Measurements from ENCODE around the gene ELF4.
A peak's percentile ranks its signal among the peaks of the same experiment; 100 is the strongest.

Gene ELF4

DNA sequence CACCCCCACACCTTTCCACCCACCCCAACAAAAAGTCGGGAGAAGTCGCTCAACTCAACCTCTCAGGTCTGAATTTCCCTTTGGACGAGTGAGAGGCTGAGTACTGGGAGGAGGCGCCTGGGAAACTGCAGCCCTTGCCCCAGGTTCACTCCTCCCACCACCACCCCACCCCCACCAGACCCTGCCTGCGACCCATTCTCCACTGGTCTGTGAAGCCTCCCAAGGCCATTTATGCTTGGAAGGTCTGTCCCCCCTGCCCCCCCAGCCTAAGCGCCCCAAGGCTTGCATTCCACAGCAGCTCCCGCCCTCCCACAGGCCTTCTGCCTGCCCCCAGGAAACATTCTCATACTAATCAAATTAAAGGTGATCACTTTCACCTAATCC is 27.2 kb downstream of the ELF4 start:
- no peak for DNase-seq

DNA sequence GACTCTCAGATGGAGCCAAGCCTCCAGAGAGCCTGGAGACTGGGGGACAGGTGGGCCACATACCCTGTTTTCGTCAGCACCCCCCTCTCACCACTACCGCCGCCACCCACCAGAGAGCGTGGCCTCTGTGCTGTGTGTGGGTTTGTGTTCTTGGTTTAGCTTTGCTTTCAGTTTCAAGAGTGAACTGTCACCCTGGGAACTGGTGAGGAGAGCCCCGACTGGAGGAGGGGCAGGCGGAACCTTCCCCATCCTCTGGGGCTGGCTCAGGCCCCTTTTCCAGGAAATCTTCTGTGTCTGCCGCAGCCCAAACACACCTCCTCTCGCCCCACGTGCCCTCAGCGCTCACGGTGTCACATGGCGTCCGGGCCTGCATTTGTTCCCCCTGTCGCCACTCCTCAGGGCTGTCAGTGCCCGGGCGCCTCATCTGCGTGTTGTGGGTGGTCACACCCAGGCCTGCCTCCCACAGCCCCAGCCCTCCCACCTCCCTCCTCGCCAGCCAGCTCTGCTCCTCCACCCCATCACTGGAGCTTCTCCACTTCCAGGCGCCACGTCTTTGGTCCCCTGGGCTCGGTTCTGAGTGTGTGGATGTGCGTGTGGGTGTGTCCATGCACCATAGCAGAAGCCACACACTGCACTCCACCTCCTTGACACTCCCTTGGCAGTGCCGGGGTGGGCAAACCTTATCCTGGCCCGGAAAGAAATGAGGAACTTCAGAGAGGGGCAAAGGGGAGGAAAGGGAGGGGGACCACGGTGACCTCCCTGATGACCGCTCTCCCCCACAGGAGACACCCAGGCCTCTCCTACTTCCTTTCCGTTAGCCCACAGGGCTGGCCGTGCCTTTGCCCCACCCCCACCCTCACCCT is 27.8 kb downstream of the ELF4 start:
- no peak for DNase-seq

DNA sequence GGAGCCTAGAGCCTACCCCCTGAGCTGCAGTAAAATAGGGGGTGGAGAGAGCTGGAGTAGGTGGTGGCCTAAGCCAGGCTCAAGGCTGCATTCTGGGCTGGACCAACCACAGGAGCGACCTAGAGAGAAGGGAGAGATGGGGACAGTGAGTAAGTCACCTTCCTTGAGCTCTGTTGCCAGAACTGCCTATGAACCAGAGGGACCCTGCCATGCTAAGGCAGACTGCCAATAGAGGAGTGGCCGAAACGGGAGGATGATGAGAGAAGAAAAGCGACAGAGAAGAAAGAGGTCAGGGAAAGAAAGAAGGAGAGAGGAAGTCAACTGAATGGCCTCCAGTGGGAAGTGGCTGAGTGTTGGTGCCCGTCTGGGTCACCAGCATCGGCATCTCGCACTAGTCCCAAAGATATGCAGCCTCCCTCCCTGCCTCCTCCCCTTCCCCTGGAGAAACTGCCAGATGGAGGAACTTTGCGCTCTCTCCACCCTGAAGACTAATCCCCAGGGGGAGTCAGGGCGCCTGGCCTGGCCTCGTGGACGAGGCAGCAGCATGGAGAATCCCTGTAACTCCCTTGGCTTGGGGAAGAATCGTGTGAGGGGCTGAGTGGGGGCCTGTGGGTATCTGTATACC is 28.8 kb downstream of the ELF4 start:
- DNase-seq, result no peak

DNA sequence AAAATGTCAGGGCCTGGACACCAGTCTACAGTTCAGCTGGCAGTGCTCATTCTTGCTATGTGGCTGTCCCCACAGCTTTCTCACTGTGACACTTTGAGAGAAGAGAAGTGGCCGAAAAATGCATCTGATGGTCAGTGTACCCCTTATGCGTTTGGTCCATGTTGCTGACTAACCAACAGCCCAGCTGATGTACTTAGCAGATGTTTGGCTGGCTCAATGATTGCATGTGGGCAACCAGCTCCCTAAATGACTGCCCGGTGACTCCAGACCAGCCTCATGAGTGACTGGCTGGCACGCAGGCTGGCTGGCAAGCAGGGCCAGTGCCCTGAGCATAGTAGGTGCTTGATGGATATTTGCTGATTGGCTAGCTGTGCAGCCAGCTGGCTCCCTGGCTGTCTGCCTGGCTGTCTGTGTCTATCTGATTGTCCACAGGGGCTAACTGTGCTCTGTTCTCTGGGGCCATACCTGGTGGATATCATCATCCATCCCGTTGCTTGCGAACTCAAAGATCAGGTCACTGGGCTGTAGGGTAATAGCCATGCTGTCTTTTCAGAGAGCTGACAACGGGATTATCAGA is 29.4 kb downstream of the ELF4 start:
- DNase-seq, result no peak

DNA sequence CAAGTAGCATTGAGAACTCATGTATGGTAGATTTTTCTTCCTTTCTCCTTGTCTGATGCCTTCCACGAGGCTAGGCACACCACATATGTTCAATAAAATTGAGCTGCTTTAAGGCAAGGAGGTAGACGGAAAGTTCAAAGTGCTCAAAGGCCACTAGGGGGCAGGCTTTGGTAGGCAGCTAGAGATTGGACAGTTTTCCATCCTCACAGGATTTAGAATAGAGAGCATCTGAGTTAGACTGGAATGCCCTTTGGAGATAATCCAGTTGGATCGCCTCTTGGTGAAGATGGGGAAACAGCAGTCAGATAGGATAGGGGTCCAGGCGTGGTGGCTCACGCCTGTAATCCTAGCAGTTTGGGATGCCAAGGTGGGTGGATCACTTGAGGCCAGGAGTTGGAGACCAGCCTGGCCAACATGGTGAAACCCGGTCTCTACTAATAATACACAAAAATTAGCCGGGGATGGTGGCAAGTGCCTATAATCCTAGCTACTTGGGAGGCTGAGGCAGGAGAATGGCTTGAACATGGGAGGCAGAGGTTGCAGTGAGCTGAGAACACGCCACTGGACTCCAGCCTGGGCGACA is 30.4 kb downstream of the ELF4 start:
- DNase-seq, result peak; percentile 23

DNA sequence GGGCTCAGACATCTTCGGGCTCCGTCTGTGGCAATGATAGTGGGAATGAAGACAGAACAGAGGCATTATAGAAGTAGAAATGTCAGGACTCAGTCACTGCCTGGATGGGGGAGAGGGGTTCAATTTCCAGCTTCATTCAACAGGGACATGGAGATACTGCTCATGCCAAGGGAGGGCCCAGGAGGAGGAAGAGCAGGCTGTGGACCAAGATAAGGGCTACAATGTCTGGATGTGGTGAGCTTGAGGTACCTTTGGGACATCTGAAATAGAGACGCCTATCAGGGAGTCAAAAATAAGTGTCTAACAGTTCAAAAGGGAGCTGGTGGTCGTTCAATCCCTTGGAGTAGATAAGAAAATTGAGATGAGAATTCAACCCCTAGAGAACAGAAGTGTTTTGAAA is 34.5 kb downstream of the ELF4 start:
- DNase-seq, result no peak

DNA sequence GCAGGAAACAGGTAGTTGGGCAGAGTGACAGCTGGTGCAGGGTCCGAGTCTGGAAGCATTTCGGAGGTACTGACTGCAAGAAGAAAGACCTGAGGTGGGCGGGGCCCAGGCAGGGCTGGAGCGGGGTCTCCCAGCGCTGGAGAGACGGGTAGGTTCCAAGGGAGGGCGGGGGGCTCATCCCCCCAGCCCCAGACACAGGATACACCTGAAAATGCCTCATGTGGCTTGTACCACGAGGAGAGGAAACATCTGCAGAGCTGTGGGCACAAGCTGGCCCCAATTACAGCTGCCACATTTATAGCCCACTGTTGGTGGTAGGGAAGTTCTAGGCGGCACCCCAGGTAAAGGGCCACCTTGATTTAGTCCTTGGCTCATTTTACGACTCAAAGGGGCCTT is 38.0 kb downstream of the ELF4 start:
- no peak for DNase-seq

DNA sequence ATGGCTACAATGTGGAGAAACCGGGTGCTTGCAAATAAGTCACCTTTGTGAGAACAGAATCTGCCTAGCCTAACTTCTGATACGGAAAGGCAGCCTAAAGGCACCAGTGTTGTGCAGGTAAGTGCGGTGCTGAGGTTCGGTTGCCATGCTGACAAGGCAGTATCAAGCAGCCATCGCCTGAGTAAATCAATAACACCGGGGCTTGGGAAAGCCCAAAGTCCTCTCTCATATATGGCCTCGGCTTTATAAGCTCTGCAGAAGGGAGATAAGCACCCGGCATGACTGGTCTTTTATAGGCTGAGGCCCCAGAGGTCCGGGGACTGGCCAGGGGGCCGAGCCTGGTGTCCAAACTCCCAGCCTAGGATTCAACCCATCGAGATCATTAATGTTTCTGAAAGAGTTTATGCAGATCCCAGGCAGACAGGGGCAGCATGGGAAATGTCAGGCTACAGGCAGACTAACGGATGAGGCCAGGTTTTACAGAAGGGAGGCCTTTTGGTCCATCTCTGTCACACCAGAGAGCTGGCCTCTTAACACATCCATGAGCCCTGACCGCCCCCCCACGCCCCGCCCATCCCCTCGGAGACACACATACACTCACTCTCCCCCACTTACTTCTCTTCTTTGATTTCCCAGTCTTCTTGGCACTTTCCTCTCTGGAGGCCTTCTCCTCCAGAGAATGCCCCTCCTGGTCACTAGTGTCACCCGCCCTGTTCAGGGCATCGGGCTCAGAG is 38.5 kb downstream of the ELF4 start:
- no peak for DNase-seq

DNA sequence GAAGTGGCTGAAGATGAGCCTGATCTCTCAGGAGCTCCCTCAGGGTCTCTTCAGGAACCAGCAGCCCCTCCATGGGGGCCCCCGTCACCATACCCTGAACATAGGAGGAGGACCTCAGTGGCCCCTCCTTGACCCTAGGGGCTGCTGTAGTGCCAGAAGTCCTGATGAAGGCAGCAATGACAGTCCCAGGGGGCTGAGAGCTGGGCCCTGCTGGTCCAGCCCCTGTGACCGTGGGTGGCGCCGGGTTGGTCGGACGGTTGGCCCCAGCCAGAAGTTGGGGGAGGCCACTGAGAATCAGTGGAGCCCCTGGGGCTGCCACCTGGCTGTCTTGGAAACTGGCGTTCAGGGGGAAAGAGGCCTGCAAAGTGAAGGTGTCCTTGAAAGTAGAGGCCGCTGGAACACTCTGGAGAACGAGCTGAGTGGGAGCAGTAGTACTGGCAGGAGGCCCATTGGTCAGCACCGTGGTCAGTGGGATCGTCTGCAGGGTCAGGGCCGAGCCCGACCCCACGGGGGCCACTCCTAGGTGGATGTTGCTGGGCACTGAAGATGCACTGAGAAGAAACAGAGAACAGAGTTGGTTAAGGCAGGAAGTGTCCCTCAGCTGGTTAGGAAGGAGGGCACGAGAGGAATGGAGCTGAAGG is 43.2 kb downstream of the ELF4 start:
- DNase-seq, result no peak

DNA sequence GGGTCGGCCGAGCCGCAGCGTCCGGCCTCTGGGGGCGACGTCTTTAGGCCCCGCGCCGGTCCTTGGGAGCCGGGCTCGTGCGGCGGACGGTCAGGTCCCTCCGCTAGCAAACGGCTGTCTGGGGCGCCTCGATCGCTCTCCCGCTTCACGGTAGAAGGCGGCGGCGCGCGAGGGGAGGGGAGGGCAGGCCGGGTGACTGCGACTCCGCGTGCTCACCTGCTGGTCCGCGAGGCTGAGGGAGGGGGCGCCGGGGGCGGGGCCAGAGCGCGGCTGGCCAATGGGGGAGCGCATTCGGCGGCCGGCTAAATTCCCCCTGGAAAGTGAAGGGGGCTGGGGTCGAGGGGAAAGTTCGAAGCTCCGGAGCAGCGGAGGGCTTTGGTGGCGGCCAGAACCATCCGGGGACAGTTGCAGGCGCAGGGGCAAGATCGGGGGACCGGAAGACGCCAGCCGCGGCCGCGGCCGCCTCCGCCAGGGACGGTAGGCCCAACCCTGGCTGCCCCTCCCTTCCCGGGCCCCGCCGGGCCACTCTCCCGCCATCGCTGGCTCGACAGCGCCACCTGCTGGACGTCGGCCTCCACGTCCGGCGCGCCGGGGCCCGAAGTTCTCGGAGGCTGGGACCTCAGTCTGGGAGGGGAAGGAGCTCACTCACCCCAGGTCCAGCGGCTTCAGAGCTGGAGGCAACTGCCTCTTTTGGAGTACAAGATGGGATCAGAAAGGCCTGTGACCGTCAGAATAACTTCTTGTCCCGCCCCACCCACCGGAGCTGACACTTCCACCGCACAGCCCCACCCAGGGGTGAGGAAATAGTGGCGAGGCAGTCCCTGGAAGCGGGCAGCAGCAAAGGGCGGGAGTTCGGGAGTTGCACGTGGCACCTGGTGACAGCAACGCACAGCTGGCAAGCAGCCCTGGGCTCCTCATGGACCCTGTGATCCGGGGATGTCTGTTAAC is 49.9 kb downstream of the ELF4 start:
- peak; percentile 48 for DNase-seq

DNA sequence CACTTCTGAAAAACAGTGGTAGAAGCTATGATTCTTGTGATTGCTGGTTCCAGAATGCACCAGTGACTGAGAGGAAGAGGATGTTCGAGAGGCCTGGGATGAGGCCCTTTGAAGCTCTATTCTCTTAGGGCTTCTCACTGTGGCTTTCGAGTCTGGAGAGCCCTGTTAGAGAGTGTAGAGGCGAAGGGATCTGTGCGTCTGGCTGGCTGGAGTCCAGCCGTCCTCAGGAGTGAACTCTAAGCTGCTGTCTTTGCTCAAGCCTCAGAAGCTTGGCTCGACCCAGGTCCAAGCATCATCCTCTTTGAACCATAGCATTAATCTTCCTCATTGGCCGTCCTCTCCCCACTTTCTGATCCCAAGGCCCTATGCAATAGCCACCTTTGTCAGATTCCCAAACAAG is 51.6 kb downstream of the ELF4 start:
- DNase-seq, result no peak

DNA sequence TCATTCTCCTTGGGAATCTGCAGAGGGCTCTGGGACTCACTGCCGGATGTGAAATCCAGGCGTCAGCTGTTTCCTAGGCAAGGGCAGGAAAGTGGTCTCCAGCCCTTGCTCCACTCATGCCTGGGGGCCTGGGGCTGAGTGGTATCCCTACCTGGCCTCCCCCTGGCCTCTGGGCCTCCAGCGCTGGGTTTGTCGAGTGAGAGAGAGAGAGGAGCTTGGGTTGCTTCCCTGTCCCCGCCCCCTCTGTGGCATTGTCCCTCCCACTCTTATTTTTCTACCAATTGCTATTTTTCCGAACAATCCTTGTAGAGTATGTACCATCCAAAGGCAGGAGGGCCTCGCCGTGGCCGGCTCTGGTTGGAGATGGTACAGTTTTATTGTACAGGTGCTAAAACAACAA is 53.1 kb downstream of the ELF4 start:
- no peak for DNase-seq

DNA sequence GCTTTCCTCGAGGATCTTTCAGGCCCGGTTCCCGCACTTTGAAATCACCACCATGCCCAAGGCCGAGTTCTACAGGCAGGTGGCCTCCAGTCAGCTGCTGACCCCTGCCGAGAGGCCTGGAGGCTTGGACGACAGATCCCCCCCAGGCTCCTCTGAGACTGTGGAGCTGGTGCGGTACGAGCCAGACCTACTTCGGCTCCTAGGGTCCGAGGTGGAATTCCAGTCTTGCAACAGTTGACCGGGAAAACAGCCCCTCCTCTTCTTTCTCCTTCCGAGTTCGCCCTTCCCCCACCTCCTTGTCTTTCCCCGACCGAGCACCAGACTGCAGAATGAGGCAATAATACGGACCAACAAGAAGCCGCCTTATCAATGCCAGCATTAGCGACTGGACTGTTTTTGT is 54.4 kb downstream of the ELF4 start:
- no peak for DNase-seq

DNA sequence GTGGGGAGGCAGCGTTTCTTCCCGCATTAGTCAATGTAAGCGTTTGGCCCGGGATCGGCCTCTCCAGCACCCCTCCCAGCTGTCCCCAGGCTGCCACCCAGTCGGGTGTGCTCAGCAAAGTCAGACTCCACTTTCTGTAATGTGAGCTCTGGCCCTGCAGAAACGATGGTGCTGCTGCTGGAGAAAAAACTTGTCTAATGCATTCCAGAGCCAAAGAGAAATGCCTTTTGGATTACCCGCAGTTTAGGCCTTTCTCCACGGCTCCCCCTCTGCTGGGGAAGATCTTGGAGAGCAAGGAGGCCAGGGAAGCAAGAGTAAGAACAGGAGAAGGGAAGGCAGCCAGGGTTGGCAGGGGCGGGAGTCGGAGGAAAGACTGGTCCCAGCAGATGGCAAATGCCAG is 55.2 kb downstream of the ELF4 start:
- DNase-seq, result no peak

DNA sequence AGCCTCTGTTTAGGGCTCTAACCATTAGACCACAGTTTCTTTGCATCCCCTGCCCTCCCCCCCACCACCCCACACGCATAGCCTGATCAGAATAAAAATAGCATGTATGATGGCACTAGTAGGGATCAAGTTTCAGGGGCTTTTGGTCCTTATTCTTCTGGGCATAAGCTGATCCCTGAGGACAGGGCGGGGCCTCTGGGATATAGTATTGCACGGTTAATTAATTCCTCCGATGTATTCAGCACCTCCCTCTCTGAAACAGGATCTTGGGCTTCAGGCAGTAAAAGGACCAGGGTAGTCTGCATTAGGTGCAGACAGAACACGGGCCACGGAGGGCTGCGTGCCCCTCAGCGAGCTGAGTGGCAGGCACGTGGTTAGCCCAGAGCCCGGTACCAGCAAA is 57.1 kb downstream of the ELF4 start:
- no peak for DNase-seq

DNA sequence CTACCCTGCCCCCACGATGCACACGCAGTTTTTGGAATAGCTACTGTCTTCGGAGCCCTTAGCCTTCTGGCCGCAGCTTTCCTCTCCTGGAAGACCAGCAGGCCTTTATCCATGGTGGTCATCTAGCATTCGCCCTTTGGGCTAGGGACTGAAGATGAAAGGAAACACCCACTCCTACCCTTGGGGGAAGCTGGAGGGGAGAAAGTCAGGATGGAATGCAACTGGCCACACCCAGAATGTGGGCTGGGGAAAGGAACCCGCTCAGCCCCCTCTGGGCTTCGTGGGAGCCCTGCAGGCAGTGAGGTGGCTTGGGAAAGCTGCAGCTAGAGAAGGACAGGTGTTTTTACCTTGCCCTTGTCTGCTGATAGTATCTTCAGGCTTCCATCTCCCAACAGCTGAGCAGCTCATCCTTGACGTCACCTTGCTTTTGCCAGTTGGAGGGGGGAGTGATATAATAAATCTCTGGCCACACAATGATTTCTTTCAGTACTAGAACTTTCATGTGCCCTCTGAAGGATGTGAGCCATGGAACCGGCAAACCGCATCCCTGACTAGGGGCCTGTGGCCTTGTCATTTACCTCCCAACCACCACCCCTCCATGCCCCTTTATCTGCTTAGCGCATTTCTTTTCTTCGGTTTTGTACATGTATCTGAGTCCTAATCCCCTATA is 59.0 kb downstream of the ELF4 start:
- no peak for DNase-seq

DNA sequence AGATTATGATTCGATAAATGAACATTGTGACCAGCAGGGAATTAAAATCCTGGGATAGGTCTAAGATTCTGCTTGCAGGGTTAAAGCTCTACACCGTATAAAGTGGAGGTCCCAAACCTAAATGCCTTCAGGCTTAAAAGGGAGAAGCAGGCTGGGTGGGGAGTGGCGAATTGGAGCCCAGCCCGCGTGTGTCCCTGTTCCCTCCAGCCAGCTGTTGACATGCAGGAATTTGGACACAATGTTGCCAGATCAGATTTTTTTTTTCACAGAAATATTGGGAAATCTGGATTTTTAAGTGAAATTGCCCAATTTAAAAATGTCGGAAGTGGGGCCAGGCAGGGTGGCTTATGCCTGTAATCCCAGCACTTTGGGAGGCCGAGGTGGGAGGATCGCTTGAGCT is 60.5 kb downstream of the ELF4 start:
- no peak for DNase-seq

DNA sequence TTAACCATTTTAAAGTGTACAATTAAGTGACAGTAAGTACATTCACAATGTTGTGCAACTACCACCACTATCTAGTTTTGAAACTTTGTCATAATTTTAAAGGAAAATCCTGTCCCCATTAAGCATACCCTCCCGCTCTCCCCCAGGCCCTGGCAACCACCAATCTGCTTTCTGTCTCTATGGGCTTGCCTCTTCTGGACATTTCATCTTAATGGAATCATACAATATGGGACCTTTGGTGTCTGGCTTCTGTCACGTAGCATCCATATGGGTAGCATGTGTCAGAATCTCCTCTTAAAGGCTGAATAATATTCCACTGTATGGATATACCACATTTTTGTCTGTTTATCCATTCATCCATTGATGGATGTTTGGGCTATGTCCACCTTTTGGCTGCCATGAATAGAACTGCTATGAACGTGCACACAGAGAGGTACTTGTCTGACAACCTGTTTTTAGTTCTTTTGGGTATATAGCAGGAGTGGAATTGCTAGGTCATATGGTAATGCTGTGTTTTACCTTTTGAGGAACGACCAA is 61.5 kb downstream of the ELF4 start:
- DNase-seq, result no peak

DNA sequence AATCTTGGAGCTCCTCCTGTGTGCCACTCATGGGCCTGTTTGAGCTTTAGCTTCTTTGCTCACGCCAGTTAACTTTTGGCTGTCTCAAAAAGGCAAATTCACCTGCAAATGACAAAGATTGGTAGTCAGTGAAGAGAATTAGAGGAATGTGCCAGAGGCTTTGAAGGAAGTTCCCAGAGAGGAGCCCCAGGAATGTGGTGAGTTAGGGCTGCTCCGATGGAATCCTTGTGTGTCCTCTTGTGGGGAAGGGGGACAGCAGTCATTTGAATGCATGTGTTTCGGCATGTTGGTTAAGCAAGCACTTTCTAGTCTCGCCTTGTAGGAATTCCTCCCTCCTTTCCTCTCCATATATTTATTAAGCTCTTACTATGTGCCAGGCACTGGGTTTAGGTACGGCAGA is 62.9 kb downstream of the ELF4 start:
- DNase-seq, result no peak

DNA sequence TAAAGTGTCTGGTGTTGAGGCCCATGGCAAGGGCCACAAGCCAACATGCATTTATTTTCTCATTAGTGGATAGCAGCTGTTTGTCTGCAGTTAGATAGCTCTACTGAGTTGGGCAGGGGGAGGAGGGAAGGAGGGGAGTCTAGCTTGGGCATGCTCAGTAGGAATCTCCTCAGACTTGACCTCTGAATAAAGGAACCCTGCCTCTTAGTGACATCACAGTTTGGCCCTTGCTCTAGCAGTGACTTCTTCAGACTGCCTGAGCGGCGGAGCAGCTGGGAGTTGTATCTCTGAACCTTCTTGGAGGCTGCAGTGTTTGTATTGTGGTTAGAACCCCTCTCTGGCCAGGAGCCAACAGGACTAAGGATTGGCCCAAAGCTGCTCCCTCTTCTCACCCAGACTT is 70.5 kb downstream of the ELF4 start:
- DNase-seq, result no peak

DNA sequence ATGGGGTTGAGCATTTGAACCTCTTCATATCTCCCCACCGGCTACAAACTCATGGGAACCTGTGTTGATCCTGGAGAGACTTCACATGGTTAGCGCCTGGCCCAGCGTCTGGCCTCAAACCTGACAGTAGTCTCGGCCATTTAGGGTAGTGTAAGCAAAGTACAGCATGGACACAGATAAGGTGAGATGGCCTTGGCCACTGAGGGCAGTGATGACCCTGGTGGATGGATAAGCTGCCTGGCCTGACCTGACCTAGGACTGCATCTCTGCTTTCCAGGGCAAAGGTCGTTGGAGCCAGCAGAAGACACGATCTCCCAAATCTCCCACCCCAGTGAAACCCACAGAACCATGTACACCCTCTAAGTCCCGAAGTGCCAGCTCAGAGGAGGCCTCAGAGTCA is 76.1 kb downstream of the ELF4 start:
- DNase-seq, result no peak
